Ovary (tissue), 9 donors: Measurements from ENCODE around the gene MYO1C. TPM values are rescaled to one million over a fixed set of nuclear protein-coding genes. Genes with fewer than 3 reads are reported as not detected.

Experiments used
- DNase-seq, 5 donors: peaks; one replicate each; pipeline ENCODE4 v3.0.0-alpha.2; 2019 to 2020
- H3K27ac ChIP-seq, 2 donors: fragments of 200-600 bp; one replicate each; pipeline versions ENCODE4 v1.5.1 to v1.8.0; 2019 to 2022
- H3K27me3 ChIP-seq: fragments of 200-600 bp; one replicate; pipeline ENCODE4 v1.8.0; 2022
- H3K36me3 ChIP-seq: fragments of 200-600 bp; sonication (generic); one replicate; pipeline ENCODE4 v1.5.1; 2019
- H3K4me1 ChIP-seq: one replicate; pipeline ENCODE4 v1.8.1; 2013; ENCODE audit warnings: mild to moderate bottlenecking, moderate library complexity; ENCODE audit not compliant: insufficient read depth
- H3K4me3 ChIP-seq: fragments of 200-600 bp; sonication (generic); one replicate; pipeline ENCODE4 v1.5.1; 2017
- H3K9me3 ChIP-seq, 2 donors: fragments of 200-600 bp in 1 of 2; sonication (generic) in 1 of 2; one replicate each; pipeline versions ENCODE4 v1.5.1 to v1.8.1; 2013 to 2019; ENCODE audit warnings: mild to moderate bottlenecking in 1 of 2, moderate library complexity in 1 of 2
- EP300 ChIP-seq: sonication (generic); formaldehyde crosslinking; IDR thresholded peaks from one replicate; pipeline ENCODE4 v1.6.1; 2017; ENCODE audit warnings: antibody characterized with exemption
- POLR2A ChIP-seq: fragments of 450-650 bp; IDR thresholded peaks from one replicate; pipeline ENCODE4 v1.6.1; 2017; ENCODE audit warnings: antibody characterized with exemption, mild to moderate bottlenecking, moderate library complexity
- WGBS, 3 donors: extraction: QIAGEN DNeasy Blood & Tissue Kit in 1 of 3; methylation state at CpG; one replicate each; pipeline versions ENCODE4 v1.1.5 to v1.1.7; 2013 to 2017; 5-methylcytosine and 5-hydroxymethylcytosine counted together
- intact Hi-C, 4 donors: fragments of 100-400 bp; cut with DNase I; formaldehyde crosslinking; loops; one replicate each; pipeline versions ENCODE4 v1.11.0 to v1.15.1; 2022 to 2023
- polyA plus RNA-seq, 2 donors: library from polyadenylated mRNA; stranded (reverse); fragments of 200-250 nt in 1 of 2; fragments of 350-450 nt in 1 of 2; fragmentation: Illumina TruSeq in 1 of 2; extraction: RNeasy Lipid Tissue Mini Kit (QIAGEN cat#74804) in 1 of 2; gene quantifications; one replicate each; pipeline ENCODE4 v1.2.3, GENCODE V29; 2013 to 2014
- total RNA-seq, 7 donors: library from RNA; depleted of rRNA in 2 of 7; stranded (reverse); fragments of >200 nt in 2 of 7; fragmentation: NEBNext Ultra II Directional in 3 of 7; extraction: Animal tissue kit (Norgen Biotek cat#: 25700) in 3 of 7; gene quantifications; one replicate each; pipeline versions ENCODE4 v1.1.0 to v1.2.4, GENCODE V29; 2016 to 2023
- TF ChIP-seq, protein P1 (sequence below), 3 donors: fragments of 450-650 bp in 2 of 3; fragments of 200-600 bp in 1 of 3; IDR thresholded peaks; one replicate each; pipeline versions ENCODE4 v1.5.1 to v1.8.0; 2016 to 2022; ENCODE audit warnings: antibody characterized with exemption in 3 of 3, mild to moderate bottlenecking in 1 of 3
- donor health status: DM: no; HTN: no; CAD: no; lungs with moderate emphysema.
- donor health status: DM: no; HTN: no; CAD: no.
- donor health status: Bipolar disorder and iron deficiency.
- donor health status: DM: yes; HTN: yes; CAD: no.
- donor health status: DM: no; HTN: no; CAD: no.
- donor health status: DM: yes; HTN: yes; CAD: no.

MYO1C gene
- total and polyA plus RNA-seq, 9 donors: 41.8 to 140 (median 100) TPM

DNA sequence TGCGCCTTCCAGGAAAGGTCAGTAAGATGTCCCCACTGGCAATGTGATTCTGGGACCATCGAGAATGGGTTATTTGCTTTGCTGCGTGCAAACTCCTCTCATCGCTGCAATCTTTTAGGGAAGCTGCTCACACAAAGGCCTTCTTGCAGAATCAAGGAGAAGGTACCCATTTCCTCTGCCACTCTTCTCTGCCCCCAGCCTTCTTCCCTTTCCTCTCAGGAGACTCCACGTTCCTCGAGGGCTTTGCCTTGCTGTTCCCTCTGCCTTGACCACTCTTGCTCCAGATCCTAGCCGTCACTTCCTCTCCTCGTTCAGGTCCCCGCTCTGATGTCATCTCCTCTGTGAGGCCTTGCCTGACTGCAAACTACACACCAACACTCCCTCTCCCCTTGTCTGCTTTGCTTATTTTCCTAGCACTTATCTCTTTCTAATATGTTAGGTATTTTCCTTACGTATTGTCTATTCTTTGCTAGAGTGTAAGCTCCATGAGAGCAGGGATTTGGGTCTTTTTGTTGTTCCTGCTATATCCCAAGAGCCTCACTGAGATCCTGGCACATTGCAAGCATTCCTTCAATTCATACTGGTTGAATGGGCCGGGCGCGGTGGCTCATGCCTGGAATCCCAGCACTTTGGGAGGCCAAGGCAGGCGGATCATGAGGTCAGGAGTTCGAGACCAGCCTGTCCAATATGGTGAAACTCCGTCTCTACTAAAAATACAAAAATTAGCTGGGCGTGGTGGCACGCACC, 31.1 kb downstream of the MYO1C start:
- no peak for TF ChIP-seq EP300
- TF ChIP-seq, protein P1, sequence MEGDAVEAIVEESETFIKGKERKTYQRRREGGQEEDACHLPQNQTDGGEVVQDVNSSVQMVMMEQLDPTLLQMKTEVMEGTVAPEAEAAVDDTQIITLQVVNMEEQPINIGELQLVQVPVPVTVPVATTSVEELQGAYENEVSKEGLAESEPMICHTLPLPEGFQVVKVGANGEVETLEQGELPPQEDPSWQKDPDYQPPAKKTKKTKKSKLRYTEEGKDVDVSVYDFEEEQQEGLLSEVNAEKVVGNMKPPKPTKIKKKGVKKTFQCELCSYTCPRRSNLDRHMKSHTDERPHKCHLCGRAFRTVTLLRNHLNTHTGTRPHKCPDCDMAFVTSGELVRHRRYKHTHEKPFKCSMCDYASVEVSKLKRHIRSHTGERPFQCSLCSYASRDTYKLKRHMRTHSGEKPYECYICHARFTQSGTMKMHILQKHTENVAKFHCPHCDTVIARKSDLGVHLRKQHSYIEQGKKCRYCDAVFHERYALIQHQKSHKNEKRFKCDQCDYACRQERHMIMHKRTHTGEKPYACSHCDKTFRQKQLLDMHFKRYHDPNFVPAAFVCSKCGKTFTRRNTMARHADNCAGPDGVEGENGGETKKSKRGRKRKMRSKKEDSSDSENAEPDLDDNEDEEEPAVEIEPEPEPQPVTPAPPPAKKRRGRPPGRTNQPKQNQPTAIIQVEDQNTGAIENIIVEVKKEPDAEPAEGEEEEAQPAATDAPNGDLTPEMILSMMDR (IDR thresholded peaks at IDR 0.05): no peak
- TF ChIP-seq POLR2A: no peak
- no peak for DNase-seq
- Histone ChIP-seq H3K36me3 (no peaks in the 10 kb centered on the region), H3K9me3 (no peaks in the 10 kb centered on the region), H3K4me1 (peaks cover 3% of the 10 kb centered on the region), H3K4me3 (no peak overlapping the region), H3K27me3 (no peaks in the 10 kb centered on the region), H3K27ac (no peak overlapping the region)
- intact Hi-C loops: no loop called here
- WGBS, 3 donors: 90 to 92% (median 91%) methylated on average over 18 of the region's 18 CpGs

DNA sequence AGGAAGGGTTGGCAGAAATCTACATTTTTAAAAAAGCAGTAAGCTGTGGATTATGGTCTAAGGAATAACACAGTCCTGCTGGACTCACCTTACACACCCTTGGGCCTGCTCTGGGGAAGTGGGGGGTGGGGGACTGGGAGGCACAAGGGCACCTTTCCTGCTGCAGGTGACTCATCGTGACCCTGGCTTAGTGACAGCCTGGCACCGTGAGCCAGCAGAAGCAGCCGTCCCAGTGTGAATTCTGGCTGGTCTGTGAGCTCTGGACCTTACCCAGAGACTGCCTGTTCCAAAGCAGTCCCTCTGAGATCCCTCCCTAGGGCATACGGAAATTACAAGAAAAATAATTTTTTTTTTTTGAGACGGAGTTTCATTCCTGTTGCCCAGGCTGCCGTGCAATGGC, 32.3 kb downstream of the MYO1C start:
- Histone ChIP-seq H3K9me3 (no peaks in the 10 kb centered on the region), H3K27ac (no peak overlapping the region), H3K36me3 (no peaks in the 10 kb centered on the region), H3K4me3 (no peak overlapping the region), H3K4me1 (peaks cover 3% of the 10 kb centered on the region), H3K27me3 (no peaks in the 10 kb centered on the region)
- TF ChIP-seq POLR2A (no peak), EP300 (no peak)
- TF ChIP-seq, protein P1 (IDR thresholded peaks at IDR 0.05): no peak
- WGBS, 3 donors: 14 to 31% (median 25%) methylated on average over 6 of the region's 6 CpGs
- peak in 2 of 5 donors; percentile 48 to 55 for DNase-seq
- intact Hi-C loops: no loop called here

DNA sequence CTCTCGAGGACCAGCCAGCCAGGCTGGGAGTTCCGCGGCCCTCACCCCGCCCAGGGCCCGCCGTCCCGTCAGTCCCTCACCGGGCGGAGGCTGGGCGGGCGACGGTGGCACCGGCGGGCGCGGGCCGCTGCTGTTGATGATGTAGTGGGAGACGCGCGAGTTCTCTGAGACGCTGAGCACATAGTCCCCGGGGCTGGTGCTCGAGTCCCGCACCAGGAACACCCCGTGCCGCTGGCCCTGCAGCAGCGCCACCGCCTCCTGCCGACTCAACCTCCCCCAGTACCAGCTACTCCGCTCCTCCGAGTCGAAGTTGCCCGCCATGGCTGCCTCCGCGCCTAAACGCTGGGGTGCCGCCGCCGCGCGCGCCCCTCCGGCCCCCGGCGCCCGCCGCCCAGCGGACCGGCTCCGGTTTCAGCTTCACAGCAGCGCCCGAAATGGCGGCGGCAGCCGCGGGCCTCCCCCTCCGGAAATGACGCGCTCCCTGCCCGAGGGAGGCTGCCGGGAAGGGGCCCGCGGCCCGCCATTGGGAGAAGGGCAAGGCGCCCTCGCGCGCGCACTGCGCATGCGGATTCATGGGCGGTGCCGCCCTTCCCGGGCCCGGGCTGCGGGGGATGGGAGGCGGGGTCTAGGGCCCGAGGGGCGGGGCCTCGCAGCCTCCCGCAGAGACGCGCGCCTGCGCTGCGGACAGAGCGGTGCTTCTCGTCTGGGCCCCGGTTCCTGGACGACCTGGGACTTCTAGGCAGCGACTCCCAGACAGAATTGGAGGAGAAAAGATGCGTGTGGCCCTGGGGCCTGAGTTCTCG, 36.5 kb downstream of the MYO1C start, which contains the start of gene CRK:
TSS of gene CRK (minus strand) at position 436 of the 803 bp plus-strand sequence. CDS start at position 321, 115 bp downstream.
- intact Hi-C loops: loop anchor here in 2 of 4 donors (10.0 kb wide), 3 partner anchors 51 to 91 kb away; partner anchors contain the start of genes INPP5K (in 1 of the 2) and YWHAE (in 1 of the 2)

More for the DNA sequence above, 36.5 kb downstream of the MYO1C start, which contains the start of gene CRK:
- Histone ChIP-seq H3K27me3 (no peaks in the 10 kb centered on the region), H3K27ac (peak within 1 kb of the TSS; percentile 84 to 93), H3K36me3 (no peaks in the 10 kb centered on the region), H3K4me1 (peaks cover 9% of the 10 kb centered on the region), H3K4me3 (peak within 1 kb of the TSS; percentile 72), H3K9me3 (no peaks in the 10 kb centered on the region)
- TF ChIP-seq POLR2A (peak; percentile 97), EP300 (peak; percentile 63)
- TF ChIP-seq, protein P1 (IDR thresholded peaks at IDR 0.05): peak in 2 of 3 donors; percentile 24 to 28
- peak; percentile 96 to 99 (median 98) for DNase-seq
- WGBS, 3 donors: 0 to 1% (median 1%) methylated on average over 45 to 93 of the region's 93 CpGs
